Measurements from ENCODE around the gene SALL1. TPM values are rescaled to one million over a fixed set of nuclear protein-coding genes. Genes with fewer than 3 reads are reported as not detected.

The SALL1 gene
- total and polyA plus RNA-seq, 2 of the 13 experiments (the other 11 are each of a cell fraction or from before 2014, with no cell fraction given) = 6.6 to 12.3 TPM

DNA sequence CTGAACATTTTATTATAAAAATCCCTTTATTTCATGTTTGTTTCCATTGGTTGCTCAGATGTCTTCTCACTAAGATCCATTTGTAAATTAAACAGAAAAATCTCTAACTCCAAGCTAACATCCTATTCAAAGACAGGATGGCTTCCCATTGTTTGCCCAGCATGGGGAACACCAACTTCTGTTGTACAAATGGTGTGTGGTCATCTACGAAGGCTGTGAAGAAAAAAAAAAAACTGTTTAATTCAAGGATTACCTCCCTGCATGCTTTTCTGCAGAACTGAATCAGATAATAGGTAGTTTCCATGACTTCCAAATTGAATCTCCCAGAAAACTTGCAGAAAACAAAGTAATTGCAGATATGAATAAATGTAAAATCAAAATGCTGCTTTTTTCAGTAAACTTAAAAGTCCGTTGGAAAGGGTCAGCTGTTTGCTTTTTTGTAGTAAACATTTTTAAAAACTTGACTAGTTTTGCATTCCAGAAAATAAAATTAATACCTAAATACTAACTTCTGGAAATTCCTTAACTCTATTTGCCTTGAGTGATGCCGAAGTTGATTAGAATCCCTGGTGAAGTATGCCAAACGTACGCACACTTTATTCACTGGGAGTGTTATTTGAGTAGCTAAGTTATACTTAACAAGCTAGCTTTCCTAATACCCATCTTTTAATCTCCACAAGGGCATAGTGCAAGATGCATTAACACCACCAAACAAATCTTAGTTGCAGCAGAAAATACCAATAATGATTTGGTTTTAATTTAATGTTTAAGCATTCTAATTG, 7.7 kb downstream of the SALL1 start (continued):
- TF ChIP-seq GTF3A (CRISPR knock-in tag; conservative IDR thresholded peaks at IDR 0.05) = no peak
- TF ChIP-seq SRSF9 (IDR thresholded peaks at IDR 0.05; ENCODE audit: borderline replicate concordance, insufficient read depth, low read depth, low read length, poor library complexity, severe bottlenecking) = no peak
- TF ChIP-seq ZNF367 (CRISPR knock-in tag; IDR thresholded peaks at IDR 0.05; ENCODE audit: borderline replicate concordance) = no peak

DNA sequence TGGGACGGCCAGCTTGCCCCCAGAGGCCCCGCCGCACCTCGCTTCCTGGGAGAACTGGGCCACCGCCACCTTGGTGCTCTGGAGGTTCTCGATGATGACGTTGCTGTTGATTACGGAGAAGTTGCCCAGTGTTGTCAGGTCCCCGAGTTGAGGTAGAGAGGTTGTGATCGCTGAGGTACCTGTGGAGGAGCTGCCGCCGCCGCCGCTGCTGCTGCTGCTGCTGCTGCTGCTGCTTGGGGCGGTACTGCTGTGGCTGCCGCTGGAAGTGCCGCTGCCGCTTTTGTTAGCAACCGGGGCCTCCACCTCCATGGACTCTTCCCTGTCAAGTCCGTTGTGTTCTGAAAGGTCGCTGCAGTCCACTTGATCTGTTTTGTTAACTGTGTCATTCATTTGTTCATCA, 9.5 kb downstream of the SALL1 start:
- 96% methylated on average over 21 of the region's 21 CpGs for WGBS (ENCODE audit: low lambda C conversion rate)
- Histone ChIP-seq H3K36me3 (replicated peaks in 1 of 2; ENCODE audit: control insufficient read depth in 1 of 2, insufficient read depth in 2 of 2, low read length in 2 of 2) (peaks cover 20 to 48% of the 10 kb centered on the region in 2 experiments), H3K27me3 (ENCODE audit: control insufficient read depth in 1 of 2, insufficient read depth in 2 of 2, low read length in 2 of 2) (no peaks in the 10 kb centered on the region), H3K4me3 (replicated peaks in 1 of 3; ENCODE audit: insufficient read depth in 1 of 3, low read depth in 2 of 3, low read length in 3 of 3) (no peak overlapping the region), H3K4me2 (ENCODE audit: low read depth, low read length) (no peak overlapping the region), H3K9ac (ENCODE audit: insufficient read depth, low read depth, low read length) (no peak overlapping the region), H3K79me2 (ENCODE audit: insufficient read depth, low read length) (peaks cover 40% of the 10 kb centered on the region), H3K9me3 (ENCODE audit: low read length) (no peaks in the 10 kb centered on the region), H4K20me1 (ENCODE audit: insufficient read depth, low read length) (no peaks in the 10 kb centered on the region), H2AFZ (ENCODE audit: low read length) (no peak overlapping the region), H3K4me1 (ENCODE audit: insufficient read depth, low read length) (peaks cover 35% of the 10 kb centered on the region), H3K27ac (ENCODE audit: extremely low read length, insufficient read depth, low read length) (no peak overlapping the region)
- intact Hi-C loops (cut with micrococcal nuclease; ENCODE audit: unreplicated experiment) = no loop called here
- TF ChIP-seq RFXAP (CRISPR knock-in tag; IDR thresholded peaks at IDR 0.05; ENCODE audit: borderline replicate concordance) (no peak), ZNF775 (CRISPR knock-in tag; IDR thresholded peaks at IDR 0.05; ENCODE audit: borderline replicate concordance) (no peak), HINFP (CRISPR knock-in tag; IDR thresholded peaks at IDR 0.05; ENCODE audit: low read depth) (no peak), HOXD1 (CRISPR knock-in tag; IDR thresholded peaks at IDR 0.05) (no peak), ZNF337 (CRISPR knock-in tag; IDR thresholded peaks at IDR 0.05; ENCODE audit: borderline replicate concordance, low read depth) (no peak), KDM5B (CRISPR knock-in tag; IDR thresholded peaks at IDR 0.05; ENCODE audit: borderline replicate concordance) (no peak), ZNF768 (CRISPR knock-in tag; IDR thresholded peaks at IDR 0.05) (peak; percentile 32; the same call in 1 of the 2 replicates), AGO2 (optimal IDR thresholded peaks at IDR 0.05; ENCODE audit: low read depth, low read length) (peak; percentile 83)
- TF ChIP-seq, protein P1, sequence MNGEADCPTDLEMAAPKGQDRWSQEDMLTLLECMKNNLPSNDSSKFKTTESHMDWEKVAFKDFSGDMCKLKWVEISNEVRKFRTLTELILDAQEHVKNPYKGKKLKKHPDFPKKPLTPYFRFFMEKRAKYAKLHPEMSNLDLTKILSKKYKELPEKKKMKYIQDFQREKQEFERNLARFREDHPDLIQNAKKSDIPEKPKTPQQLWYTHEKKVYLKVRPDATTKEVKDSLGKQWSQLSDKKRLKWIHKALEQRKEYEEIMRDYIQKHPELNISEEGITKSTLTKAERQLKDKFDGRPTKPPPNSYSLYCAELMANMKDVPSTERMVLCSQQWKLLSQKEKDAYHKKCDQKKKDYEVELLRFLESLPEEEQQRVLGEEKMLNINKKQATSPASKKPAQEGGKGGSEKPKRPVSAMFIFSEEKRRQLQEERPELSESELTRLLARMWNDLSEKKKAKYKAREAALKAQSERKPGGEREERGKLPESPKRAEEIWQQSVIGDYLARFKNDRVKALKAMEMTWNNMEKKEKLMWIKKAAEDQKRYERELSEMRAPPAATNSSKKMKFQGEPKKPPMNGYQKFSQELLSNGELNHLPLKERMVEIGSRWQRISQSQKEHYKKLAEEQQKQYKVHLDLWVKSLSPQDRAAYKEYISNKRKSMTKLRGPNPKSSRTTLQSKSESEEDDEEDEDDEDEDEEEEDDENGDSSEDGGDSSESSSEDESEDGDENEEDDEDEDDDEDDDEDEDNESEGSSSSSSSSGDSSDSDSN (CRISPR knock-in tag; IDR thresholded peaks at IDR 0.05) = no peak
- TF ChIP-seq, protein P2, sequence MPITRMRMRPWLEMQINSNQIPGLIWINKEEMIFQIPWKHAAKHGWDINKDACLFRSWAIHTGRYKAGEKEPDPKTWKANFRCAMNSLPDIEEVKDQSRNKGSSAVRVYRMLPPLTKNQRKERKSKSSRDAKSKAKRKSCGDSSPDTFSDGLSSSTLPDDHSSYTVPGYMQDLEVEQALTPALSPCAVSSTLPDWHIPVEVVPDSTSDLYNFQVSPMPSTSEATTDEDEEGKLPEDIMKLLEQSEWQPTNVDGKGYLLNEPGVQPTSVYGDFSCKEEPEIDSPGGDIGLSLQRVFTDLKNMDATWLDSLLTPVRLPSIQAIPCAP (CRISPR knock-in tag; IDR thresholded peaks at IDR 0.05; ENCODE audit: low read depth) = no peak
- no TSS peak for BruUV-seq (replicated peaks)
- ChIA-PET CTCF (ENCODE audit: low intra/inter-chr PET ratio, low total read pairs) (no interaction called here), POLR2A (no interaction called here)
- ATAC-seq (no peak), DNase-seq (ENCODE audit: low spot score) (no peak), FAIRE-seq (no peak)
- in situ Hi-C loops (cut with HindIII; ENCODE audit: extremely low pct_ligation_motif_present, low pct_unique_long_range_greater_than_20kb) = no loop called here

Measured in HepG2 (cell line).